Keratinocyte (primary cell): Measurements from ENCODE around the gene COTL1. TPM values are rescaled to one million over a fixed set of nuclear protein-coding genes. Genes with fewer than 3 reads are reported as not detected.

Experiments
- DNase-seq: peaks from one replicate; pipeline ENCODE4 v3.0.0-alpha.2; 2011; ENCODE audit warnings: low read depth, missing footprints, low spot score
- FAIRE-seq: peaks from 2 replicates; lab custom pipeline; 2011; peaks lifted over from hg19 to GRCh38; lab: Jason Lieb, UNC
- H2AFZ ChIP-seq: 2 replicates; pipeline ENCODE4 v1.6.0; 2012; ENCODE audit warnings: low read length, control low read depth, inconsistent platforms; ENCODE audit not compliant: control insufficient read depth
- H3K27ac ChIP-seq: 2 replicates; pipeline ENCODE4 v1.5.1; 2011; ENCODE audit warnings: low read length; ENCODE audit not compliant: control insufficient read depth, insufficient read depth
- H3K27me3 ChIP-seq: 3 replicates; pipeline ENCODE4 v1.6.0; 2011; ENCODE audit warnings: low read length; ENCODE audit not compliant: control insufficient read depth, insufficient read depth; ENCODE audit errors: extremely low read depth
- H3K36me3 ChIP-seq, 2 experiments: 2 replicates in 1 of 2; 3 replicates in 1 of 2; pipeline ENCODE4 v1.5.1; 2011; ENCODE audit warnings: low read length in 2 of 2, mild to moderate bottlenecking in 1 of 2; ENCODE audit not compliant: control insufficient read depth in 2 of 2, insufficient read depth in 2 of 2; ENCODE audit errors: extremely low read depth in 1 of 2
- H3K4me1 ChIP-seq: 3 replicates; pipeline ENCODE4 v1.5.1; 2011; ENCODE audit warnings: low read length; ENCODE audit not compliant: control insufficient read depth, insufficient read depth; ENCODE audit errors: extremely low read depth
- H3K4me2 ChIP-seq: 3 replicates; pipeline ENCODE4 v1.6.0; 2011; ENCODE audit warnings: low read depth, low read length; ENCODE audit not compliant: control insufficient read depth, insufficient read depth; ENCODE audit errors: extremely low read depth
- H3K4me3 ChIP-seq, 3 experiments: fragments of 200-600 bp in 1 of 3; sonication (generic) in 1 of 3; 2 replicates in 2 of 3; 3 replicates in 1 of 3; pipeline ENCODE4 v1.5.1; 2011 to 2016; ENCODE audit warnings: low read length in 3 of 3, mild to moderate bottlenecking in 3 of 3, control low read depth in 2 of 3, inconsistent platforms in 1 of 3, low read depth in 1 of 3, mixed read lengths in 1 of 3, mixed run types in 1 of 3, moderate library complexity in 1 of 3; ENCODE audit not compliant: control insufficient read depth in 2 of 3, insufficient read depth in 2 of 3; ENCODE audit errors: extremely low read depth in 1 of 3
- H3K79me2 ChIP-seq: 2 replicates; pipeline ENCODE4 v1.6.0; 2012; ENCODE audit warnings: low read length; ENCODE audit not compliant: control insufficient read depth, insufficient read depth
- H3K9ac ChIP-seq: 3 replicates; pipeline ENCODE4 v1.6.0; 2011; ENCODE audit warnings: low read length; ENCODE audit not compliant: control insufficient read depth, insufficient read depth; ENCODE audit errors: extremely low read depth
- H3K9me1 ChIP-seq: 3 replicates; pipeline ENCODE4 v1.6.0; 2011; ENCODE audit warnings: low read length; ENCODE audit not compliant: control insufficient read depth, insufficient read depth; ENCODE audit errors: extremely low read depth
- H3K9me3 ChIP-seq: 2 replicates; pipeline ENCODE4 v1.5.1; 2012; ENCODE audit warnings: low read depth, low read length; ENCODE audit not compliant: control insufficient read depth
- H4K20me1 ChIP-seq: 3 replicates; pipeline ENCODE4 v1.6.0; 2011; ENCODE audit warnings: low read length; ENCODE audit not compliant: control insufficient read depth, insufficient read depth; ENCODE audit errors: extremely low read depth
- CTCF ChIP-seq, 3 experiments: IDR thresholded peaks in 1 of 3; conservative IDR thresholded peaks in 1 of 3; optimal IDR thresholded peaks in 1 of 3; 2 replicates in 2 of 3; 3 replicates in 1 of 3; pipeline versions ENCODE3 to v1.5.1; 2011; ENCODE audit warnings: low read length in 3 of 3, mild to moderate bottlenecking in 3 of 3, moderate library complexity in 2 of 3, control low read depth in 1 of 3, inconsistent platforms in 1 of 3; ENCODE audit not compliant: insufficient read depth in 2 of 3; ENCODE audit errors: extremely low read depth in 1 of 3
- EZH2 ChIP-seq: IDR thresholded peaks from one replicate; pipeline ENCODE4 v1.6.1; 2012; ENCODE audit warnings: inconsistent platforms, mild to moderate bottlenecking, low read length, moderate library complexity
- dilution Hi-C: fragments of 300-500 bp; cut with MboI; formaldehyde crosslinking; loops from one replicate; pipeline ENCODE4 v1.7.0; 2020; ENCODE audit warnings: low sequenced_read_pairs; ENCODE audit not compliant: extremely low pct_ligation_motif_present
- polyA plus RNA-seq, 5 experiments: library from polyadenylated mRNA; depleted of rRNA in 3 of 5; stranded (reverse) in 3 of 5; stranded (forward) in 1 of 5; unstranded in 1 of 5; fragments of >200 nt; gene quantifications; 1 replicate in 1 of 5; 2 replicates in 3 of 5; 3 replicates in 1 of 5; pipeline versions ENCODE4 v1.2.1 to v1.2.3, GENCODE V29; 2011 to 2012; ENCODE audit warnings: missing spikeins in 2 of 5, low read depth in 1 of 5, low replicate concordance in 1 of 5

Gene COTL1
- polyA plus RNA-seq, 1 donor (not counting 4 experiments of a cell fraction or from before 2014, with no cell fraction given), result 116 TPM

- peaks cover 75% of the 10 kb centered on the region for H3K79me2 ChIP-seq
- no peak for DNase-seq
- H3K36me3 ChIP-seq, result peaks cover 11 to 24% of the 10 kb centered on the region in 2 experiments
- H3K4me1 ChIP-seq, result no peaks in the 10 kb centered on the region
- H3K4me3 ChIP-seq, result no peak overlapping the region
- no peaks in the 10 kb centered on the region for H3K9me3 ChIP-seq
- H3K27me3 ChIP-seq, result no peaks in the 10 kb centered on the region
- H2AFZ ChIP-seq, result no peak overlapping the region
- FAIRE-seq, result no peak
- H3K4me2 ChIP-seq, result no peak overlapping the region
- TF ChIP-seq EZH2, result no peak
- no peak for TF ChIP-seq CTCF (optimal IDR thresholded peaks at IDR 0.05 in 1 of 3, IDR thresholded peaks at IDR 0.05 in 1 of 3, conservative IDR thresholded peaks at IDR 0.05 in 1 of 3; ENCODE audit: extremely low read depth in 1 of 3, insufficient read depth in 2 of 3, low read length in 3 of 3)
- H3K27ac ChIP-seq, result no peak overlapping the region
- no peak overlapping the region for H3K9ac ChIP-seq
- peaks cover 7% of the 10 kb centered on the region for H3K9me1 ChIP-seq
- peaks cover 28% of the 10 kb centered on the region for H4K20me1 ChIP-seq
- dilution Hi-C loops, result no loop called here
Measured at GRCh38 chr16:84582958-84583516, 34.8 kb downstream of the COTL1 start.

GRCh38 chr16:84581158-84581557 is 36.7 kb downstream of the COTL1 start:
- peaks cover 28% of the 10 kb centered on the region for H4K20me1 ChIP-seq

More at GRCh38 chr16:84581158-84581557, 36.7 kb downstream of the COTL1 start:
- Histone ChIP-seq H3K4me2 (no peak overlapping the region), H3K4me1 (no peaks in the 10 kb centered on the region), H3K27ac (no peak overlapping the region), H2AFZ (no peak overlapping the region), H3K9me1 (peaks cover 9% of the 10 kb centered on the region), H3K9me3 (no peaks in the 10 kb centered on the region), H3K79me2 (peaks cover 75% of the 10 kb centered on the region), H3K9ac (no peak overlapping the region), H3K4me3 (no peak overlapping the region), H3K27me3 (no peaks in the 10 kb centered on the region), H3K36me3 (peaks cover 14 to 28% of the 10 kb centered on the region in 2 experiments)
- TF ChIP-seq EZH2 (no peak), CTCF (optimal IDR thresholded peaks at IDR 0.05 in 1 of 3, IDR thresholded peaks at IDR 0.05 in 1 of 3, conservative IDR thresholded peaks at IDR 0.05 in 1 of 3; ENCODE audit: extremely low read depth in 1 of 3, insufficient read depth in 2 of 3, low read length in 3 of 3) (no peak)
- FAIRE-seq (no peak), DNase-seq (no peak)
- dilution Hi-C loops, result no loop called here
